HG03045 (cell line): ENCODE data around the gene MTTP.

Experiments
- ATAC-seq: cut with Tn5 transposase; IDR thresholded peaks from one replicate; pipeline ENCODE4 v1.9.1; 2021; ENCODE audit warnings: mild to moderate bottlenecking, moderate library complexity; ENCODE audit not compliant: unreplicated experiment

The MTTP gene

DNA sequence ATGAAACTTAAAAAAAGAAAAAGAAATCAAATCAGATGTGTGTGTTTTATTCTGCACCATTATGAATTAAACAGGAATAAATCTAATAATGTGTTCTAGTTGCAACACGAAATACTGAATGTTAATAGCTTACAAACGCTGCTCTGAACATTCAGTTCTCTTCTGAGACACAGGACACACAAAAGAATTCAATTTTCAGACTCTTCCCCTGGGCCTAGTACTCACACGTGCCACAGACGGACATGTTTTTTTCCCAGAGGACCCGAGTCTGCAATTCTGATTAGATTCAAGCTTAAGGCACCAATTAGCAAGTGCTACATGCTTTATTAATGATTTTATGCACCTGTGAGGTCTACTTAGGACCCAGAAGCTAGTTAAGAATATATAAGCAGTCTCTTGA lies 62.5 kb downstream of the MTTP start:
- no peak for ATAC-seq

DNA sequence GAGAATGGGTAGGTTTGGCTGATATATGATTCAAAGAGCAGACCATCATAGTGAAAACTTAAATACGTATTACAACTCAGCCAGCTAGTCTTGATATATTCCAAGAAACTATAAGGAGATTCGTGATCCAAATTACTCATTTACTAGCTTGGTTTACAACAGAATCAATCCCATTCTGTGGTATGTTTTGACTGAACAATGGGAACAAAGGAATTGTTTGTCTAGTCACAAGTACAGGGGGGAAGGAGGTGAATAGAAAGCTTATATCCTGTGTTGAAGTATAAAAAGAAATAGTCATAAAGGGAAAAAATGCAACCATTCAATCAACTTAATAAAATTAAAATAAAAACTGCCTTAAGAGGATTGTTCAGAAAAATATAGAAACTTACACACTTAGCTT lies 66.1 kb downstream of the MTTP start:
- ATAC-seq, result no peak

DNA sequence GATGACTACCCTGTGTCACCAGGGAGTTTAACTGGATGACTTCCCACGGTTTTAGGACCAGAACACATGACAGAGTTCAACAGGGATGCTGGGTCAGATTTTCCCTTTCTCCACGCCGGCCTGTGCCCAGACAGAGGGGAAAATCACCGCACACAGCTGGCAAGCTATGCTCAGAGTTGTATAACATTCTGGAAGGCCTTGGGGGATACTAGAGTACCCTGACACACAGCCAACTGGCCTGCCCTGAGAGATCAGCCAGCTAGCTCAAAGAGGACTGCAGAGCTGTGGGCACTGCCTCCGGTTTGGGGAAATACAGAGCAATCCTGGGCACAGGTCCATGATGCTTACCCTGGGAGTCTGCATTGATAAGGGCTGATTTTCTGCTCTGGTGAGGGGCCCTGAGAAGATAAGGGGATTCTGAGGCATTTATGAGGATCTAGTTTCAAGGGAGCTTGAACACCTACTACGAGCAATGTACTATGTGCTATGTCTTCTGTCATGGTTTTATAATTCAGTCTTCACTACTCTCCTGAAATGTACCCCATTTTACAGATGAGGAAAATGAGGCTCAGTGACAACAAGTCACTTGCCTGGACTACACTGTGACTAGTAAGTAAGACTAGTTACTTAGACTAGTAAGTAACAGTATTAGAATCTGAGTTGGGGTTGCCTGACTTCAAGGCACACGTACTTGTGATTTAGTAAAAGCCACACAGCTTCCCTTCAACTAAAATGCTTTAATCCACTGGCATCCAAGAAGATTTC lies 68.3 kb downstream of the MTTP start:
- ATAC-seq, result no peak

DNA sequence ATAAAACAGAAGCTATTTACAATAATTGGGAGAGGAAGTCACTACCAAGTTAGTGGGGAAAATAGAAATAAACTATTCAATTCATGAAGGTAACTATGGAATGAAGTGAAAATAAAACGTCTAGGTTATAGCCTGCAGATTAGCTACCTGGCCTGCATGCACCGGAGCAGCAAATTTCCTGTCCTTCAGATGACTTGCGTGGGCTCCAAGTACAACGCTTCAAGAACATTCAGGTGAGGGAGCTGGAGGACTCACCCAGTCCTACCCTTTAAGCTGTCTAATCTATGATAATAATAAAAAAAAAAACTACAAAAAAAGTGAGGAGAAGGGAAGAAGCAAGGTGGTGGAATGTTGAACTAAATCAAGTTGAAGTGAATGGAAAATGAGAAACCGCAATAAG lies 69.8 kb downstream of the MTTP start:
- ATAC-seq, result no peak

DNA sequence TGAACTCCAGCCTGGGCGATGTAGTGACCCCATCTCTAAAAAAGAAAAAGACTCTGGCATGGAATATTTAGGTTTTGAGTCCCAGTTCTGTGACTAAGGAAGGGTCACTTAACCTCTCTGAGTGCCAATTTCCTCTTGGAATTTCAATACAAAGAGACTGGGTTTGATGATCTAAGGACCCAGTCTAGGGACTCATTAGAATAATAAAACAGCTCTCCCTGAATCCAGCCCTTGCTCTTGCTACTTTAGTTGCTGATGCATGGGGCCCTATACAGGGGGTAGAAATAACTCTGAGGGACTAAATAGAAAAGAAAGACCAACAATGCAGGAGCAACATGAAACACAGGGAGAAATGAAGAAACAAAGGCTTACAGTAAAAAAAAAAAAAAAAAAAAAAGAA lies 70.4 kb downstream of the MTTP start:
- ATAC-seq, result no peak

DNA sequence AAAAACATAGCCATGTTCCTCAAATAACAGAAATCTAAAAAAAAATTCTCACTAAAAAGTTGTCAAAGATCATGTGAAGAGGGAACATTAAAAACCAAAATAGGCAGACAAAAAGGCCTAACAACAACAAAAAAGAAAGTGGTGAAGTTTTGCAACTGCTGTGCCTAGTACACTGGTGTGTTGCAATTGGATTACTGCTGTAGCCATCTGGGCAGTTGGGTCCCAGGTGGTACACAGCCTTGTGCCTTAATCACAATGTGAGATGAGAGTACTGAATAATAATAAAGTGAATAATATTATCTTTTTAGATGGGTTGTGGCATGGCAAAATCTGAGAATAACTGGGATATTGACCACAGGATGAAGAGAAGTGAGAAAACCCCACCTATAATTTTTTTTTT lies 71.0 kb downstream of the MTTP start:
- no peak for ATAC-seq

DNA sequence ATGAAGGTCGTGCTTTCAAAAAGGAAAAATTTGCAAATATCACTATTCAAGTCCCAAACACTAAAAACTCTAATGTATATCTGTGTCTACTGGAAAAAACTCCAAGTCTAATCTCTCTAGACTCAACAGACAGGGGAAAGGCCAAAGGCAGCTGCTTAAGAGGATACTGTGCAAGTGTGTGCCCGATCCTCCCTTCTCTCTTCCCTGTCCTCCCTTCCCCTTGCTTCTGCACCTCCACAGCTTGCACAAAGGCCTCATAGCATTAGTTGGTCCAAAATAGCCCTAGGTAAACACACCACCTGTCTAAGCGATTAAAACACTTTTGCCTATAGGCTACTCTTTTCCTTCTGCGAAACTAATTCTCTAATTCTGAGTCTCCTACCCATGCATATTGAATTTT lies 72.4 kb downstream of the MTTP start:
- no peak for ATAC-seq

DNA sequence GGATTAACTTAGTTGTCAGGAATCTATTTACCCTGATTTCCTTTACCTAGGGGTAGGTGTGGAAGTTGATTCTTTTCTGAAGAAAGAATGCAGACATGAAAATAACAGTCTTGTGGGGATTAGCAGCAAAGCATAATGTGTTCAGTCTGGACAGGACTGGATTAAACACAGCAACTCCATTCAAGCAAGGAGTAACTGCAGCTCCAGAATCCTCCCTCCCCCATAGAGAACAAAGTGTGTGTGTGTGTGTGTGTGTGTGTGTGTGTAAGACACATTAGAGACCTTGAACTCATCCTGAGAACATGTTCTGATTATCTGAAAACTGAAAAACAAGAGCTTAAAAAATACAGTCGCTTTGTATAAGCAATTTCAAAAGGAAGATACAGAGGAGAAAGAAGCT lies 73.7 kb downstream of the MTTP start:
- no peak for ATAC-seq

DNA sequence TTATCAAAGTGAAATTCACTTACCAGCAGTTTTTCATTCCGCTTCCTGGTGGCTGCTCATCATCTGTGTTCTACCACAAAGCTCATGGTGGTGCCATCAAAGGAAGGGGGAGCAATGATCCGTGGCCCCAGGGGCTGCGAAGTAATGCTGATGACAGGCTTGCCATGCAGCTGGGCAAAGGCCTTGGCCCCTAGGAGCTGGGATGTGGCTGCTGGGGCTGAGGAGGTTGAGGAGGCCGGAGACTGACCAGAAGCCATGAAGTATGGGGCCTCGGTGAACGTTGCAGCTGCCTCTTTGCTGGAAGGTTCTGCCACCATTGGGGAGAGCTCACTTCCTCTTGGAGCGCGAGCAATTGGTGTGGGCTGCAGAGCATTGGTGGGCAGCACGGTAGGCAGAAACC lies 74.6 kb downstream of the MTTP start:
- no peak for ATAC-seq

DNA sequence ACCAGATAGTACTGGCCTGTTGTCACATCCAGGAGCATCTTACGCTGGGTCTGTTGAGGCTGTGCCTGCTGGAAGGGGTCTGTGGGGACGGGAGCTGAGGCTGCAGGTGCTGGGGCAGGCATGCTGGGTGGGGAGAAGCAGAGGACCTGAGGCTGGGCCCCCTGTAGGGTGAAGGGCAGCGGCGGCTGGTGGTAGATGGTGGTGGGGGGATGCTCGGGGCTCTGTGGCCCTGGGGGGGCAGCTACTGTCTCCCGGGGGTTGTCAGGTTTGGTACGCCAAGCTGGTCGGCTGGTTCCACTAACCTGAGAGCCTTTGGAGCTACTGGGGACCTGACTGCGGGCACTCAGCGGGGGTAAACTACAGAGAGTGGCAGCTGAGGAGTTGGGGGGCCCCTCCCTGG lies 75.2 kb downstream of the MTTP start:
- no peak for ATAC-seq

DNA sequence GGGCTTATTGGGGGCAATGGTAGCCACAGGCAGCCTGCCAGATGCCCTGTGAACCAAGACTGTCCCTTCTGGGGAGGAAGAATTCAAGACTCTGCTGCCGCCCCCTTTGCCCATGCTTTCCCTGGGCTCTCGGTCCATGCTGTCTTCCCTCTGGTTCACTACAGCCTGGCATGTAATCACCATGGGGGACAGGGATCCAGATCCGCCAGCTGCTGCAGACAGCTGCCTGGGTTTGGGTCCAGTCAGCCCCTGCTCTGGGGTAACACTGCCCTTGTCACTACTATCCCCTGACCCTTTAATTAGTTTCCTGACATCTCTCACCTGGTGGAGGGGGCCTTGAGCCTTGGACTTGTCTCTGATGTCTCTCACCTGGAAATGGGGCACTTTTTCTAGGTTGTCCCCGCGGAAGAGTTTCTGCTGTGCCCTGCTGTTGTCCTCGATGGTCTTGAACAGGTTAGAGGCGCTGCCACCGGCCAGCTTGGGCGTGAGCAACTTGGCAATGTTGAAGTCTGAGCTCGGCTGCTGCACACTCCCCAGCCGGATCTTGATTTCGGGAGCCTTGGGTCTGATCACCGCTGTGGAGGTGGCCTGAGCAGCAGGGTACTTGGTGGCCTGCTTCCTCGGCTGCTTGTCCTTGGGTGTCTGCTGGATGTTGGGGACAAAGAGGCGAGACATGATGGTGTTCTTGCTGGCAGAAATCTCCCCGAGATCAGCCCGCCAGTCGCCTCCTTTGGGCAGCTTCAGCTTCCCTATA lies 76.6 kb downstream of the MTTP start:
- ATAC-seq, result no peak

DNA sequence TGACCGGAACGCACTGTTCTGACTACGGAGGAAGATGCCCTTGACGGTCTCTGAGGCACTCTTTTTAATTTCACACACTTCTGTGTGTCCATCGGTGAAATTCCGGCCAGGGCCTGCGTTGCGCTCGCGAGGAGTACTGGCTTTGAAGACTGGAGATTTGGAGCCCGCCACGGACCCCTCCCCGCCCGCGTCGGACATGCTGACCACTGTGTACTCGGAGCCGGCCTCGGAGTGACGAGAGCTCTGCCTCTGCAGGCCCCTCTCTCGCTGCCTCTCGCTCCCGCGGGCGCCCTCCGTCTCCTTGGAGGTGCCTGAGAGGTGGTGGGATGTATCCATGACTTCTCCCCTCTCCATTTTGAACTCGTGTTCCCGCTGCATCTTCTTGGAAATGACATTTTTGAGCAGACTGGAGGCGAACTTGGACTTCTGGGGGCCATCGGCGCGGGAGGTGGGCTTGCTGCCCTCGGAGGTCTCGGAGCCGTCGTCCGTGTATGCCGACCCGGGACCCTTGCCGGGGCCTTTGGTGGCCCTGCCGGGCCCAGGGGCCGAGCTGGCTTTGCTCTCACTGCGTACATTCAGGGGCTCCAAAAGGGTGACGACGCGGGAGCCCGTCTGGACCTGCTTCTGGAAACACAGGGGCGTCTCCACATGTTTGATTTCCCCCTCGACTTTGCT lies 77.3 kb downstream of the MTTP start:
- ATAC-seq, result no peak

DNA sequence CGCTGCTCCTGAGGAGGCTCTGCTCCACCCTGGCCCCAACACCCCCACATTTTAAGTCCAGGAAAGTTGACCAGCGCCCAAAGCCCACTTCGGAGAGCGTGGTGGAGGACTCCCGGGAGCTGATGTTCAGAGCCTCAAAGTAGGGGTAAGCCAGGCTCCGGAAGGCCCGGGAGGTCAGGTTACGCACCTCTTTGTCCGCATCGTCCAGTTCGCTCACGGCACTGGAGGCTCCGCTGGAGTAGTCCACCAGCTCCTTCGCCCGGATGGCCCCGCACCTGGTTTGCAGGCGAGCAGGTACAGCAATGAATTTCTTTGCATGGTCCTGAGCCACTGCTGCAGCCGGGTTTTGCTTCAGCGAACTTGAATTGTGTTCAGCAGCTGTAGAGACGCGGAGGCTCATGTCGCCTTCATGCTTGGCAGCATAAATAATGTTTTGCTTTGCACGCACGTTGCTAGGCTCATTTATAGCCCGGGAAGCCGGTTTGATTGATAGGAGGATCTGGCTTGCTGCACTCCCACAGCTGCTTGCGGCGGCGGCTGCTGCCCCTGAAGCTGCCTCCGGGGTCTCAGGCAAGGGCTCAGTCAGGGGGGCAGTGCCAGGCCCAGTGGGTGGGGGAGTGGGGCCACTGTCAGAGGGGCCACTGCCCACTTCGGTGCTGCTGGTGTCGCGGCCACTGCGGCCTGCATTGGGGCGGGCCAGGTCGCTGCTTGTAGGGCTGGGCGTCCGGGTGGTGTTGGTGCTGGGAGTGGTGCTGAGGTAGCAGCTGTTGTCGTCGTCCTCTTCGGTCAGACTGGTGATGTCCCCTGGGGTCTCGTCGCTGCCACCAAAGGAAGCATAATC lies 78.2 kb downstream of the MTTP start:
- no peak for ATAC-seq

DNA sequence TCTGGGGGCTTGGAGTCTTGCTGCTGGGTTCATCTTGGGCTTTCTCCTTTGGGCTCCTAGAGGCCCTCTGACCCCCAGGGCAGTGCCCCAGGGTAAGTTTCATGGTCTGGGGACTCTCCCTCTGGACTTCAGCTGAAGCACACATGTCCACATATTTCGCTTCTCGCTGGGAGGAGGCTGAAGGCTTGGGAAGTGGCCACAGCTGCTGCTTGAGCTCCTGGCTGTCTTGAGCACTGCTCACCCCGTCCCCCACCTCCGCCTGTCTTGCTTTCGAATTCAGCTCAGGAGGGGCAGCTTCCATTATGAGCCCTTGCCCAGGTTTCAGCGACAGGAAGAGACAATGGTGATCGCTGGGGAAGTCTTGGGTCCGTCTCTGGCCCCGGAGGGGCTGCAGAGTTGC lies 79.3 kb downstream of the MTTP start:
- ATAC-seq, result no peak

DNA sequence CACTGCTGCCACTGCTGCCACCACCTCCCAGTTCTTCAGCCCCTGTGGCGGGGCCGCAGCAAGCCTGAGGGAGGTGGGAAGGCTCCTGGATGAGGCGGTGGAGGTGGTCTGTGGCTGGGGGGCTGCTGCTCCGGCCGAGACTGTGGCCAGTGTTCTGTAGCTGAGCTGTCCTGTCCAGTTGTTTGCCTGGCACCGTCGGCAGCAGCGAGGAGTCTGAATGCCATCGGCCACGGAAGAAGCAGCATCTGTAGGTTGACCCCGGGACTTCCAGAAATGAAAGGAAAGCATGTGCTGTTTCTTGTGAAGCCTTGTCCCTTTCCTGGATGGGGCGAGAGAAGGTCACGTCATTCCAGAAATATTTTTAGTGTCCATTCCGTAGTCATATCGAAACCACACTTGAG lies 79.7 kb downstream of the MTTP start:
- no peak for ATAC-seq

DNA sequence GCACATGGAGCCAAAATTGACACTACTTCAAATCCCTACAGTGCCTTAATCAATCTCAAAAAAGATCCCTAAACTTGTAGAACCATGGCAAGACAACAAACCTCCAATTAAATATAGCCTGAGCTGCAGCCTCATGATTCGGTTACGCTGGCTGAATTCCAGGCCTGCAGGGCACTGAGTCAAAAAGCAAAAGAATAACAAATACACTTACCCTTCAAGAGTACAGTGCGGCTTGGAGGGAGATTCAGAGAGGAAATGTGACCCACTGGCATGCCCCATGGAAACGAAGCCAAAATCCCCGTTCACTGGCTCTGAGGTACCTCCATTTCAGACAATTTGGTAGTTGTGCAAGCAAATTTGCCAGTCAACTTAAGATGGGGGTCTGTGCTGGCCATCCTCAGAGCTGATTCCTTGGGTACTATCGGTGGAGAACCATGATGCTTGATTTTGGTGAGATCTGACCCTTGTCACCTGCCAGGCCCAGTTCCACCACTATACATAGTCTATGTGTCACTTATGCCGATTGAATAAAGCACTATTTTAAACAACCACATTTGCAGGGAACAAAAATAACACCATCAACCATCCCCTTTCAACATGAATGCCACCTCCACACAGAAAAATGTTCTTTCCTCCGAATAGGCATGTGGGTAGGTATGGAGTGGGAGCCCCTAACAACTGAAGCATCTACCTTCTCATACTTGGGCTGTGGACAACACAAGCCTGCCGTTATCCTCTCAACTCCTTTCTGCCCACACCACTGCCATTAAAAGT lies 80.9 kb downstream of the MTTP start:
- ATAC-seq, result no peak

DNA sequence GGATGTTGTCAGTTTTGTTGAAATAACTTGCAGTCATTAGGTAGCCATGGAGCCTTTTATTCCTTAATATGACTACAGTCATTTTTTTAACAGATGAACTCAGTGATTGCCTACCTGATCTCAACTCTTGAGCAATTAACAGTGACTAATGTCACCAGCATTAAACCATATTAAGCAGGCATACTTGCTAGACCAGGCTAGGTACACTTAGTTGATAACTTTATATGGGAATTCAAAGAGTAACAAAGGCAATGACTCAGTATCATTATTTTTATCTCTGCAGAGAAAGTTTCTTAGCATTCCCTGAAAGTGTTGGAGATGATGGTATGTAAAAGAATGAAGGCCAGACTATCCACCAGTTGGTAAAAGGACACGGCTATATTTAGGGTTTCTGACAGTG lies 83.2 kb downstream of the MTTP start, which contains the start of gene C4orf54:
Gene C4orf54 (minus strand): TSS at position 31 of the 400 bp plus-strand sequence. CDS start 3,180 bp downstream, outside the sequence.
- no peak for ATAC-seq

DNA sequence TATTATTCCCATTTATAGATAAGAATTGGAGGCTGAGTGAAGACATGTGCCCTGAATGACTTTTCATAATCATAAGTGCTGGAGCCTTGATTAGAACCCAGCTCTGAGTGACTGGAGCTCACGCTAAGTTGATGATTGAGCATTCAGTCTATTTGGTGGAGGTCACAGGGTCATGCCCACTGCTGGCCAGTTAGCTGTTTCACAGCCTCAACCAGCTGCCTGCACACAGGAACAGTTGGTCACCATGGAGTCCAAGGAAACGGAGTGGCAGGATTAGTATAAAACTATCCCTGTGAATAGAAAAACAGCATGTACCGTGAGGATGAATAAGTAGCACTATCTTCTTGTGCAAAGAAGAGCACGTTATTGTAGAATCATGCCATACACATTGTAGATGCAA lies 84.0 kb downstream of the MTTP start:
- no peak for ATAC-seq

DNA sequence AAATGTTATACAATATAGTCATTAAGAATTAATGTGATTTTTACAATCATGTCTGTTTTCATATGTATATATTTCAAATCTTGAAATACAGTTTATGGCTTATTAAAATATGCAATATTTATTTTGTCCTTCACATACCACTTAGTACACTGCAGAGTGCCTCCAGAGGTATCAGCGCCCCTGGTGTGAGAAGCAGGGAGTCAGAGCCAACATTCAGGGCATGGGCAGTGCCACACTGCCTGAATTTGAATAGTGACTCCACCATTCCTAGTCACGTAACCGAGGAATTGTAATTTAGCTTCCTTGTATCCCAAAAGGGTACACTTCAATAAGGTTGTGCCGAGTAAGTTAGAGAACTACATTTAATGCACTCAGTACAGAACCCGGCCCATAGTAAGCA lies 87.3 kb downstream of the MTTP start:
- ATAC-seq, result no peak

DNA sequence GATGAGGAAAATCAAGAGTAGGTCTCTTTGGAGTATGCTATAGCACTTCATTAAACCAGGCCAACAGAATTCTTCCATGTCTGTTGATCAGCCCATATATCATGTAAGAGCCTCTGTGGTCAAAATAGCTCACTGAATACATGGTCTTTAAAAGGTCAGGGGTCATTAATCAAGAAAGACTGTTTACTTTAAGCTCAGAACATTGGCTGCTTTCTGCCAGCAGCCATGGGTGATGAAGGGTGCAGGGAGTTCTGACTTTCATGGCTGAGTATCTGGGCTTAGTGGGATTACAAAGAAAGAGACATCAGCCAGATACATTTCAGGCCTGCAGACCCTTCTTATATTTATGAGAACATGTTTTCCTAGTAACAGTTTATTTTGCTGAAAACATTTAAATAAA lies 90.1 kb downstream of the MTTP start:
- no peak for ATAC-seq
